Common myeloid progenitor, CD34-positive (primary cell): ENCODE results near the gene CDK5RAP2.

Experiments
- CTCF ChIA-PET: fragments of 350-600 bp; sonication (Branson Sonifier 250); formaldehyde crosslinking; loops from one replicate; lab custom pipeline; 2021; ENCODE audit warnings: antibody characterized with exemption; lab: Charles Lee
- POLR2A ChIA-PET: fragments of 350-600 bp; sonication (Branson Sonifier 250); formaldehyde crosslinking; loops from one replicate; lab custom pipeline; 2021; ENCODE audit warnings: antibody characterized with exemption; lab: Charles Lee
- DNase-seq, 3 donors: peaks; one replicate each; pipeline versions ENCODE4 v3.0.0 to v3.0.0-alpha.2; 2013
- H3K27ac ChIP-seq, 2 experiments: 1 replicate in 1 of 2; 2 replicates in 1 of 2; pipeline ENCODE4 v1.7.0; 2013; ENCODE audit warnings: inconsistent platforms in 2 of 2, low read length in 2 of 2, mild to moderate bottlenecking in 2 of 2, low read depth in 1 of 2, moderate library complexity in 1 of 2; ENCODE audit not compliant: severe bottlenecking in 2 of 2, insufficient read depth in 1 of 2, poor library complexity in 1 of 2
- H3K27me3 ChIP-seq, 5 experiments: replicated peaks in 2 of 5; 1 replicate in 3 of 5; 2 replicates in 2 of 5; pipeline versions ENCODE4 v1.6.1 to v1.7.0; 2013; ENCODE audit warnings: low read length in 4 of 5, mild to moderate bottlenecking in 2 of 5, moderate library complexity in 2 of 5, inconsistent platforms in 1 of 5; ENCODE audit not compliant: insufficient read depth in 5 of 5, control insufficient read depth in 4 of 5
- H3K36me3 ChIP-seq, 4 experiments: 1 replicate in 2 of 4; 2 replicates in 2 of 4; pipeline versions ENCODE4 v1.6.1 to v1.7.0; 2013; ENCODE audit warnings: low read length in 3 of 4, control low read depth in 1 of 4, mild to moderate bottlenecking in 1 of 4; ENCODE audit not compliant: control insufficient read depth in 4 of 4, insufficient read depth in 4 of 4
- H3K4me1 ChIP-seq, 4 experiments: 1 replicate in 3 of 4; 2 replicates in 1 of 4; pipeline versions ENCODE4 v1.6.1 to v1.7.1; 2013; ENCODE audit warnings: low read length in 3 of 4, mild to moderate bottlenecking in 3 of 4, control low read depth in 1 of 4, inconsistent platforms in 1 of 4, moderate library complexity in 1 of 4; ENCODE audit not compliant: control insufficient read depth in 4 of 4, insufficient read depth in 4 of 4; ENCODE audit errors: control extremely low read depth in 1 of 4
- H3K4me3 ChIP-seq, 7 experiments: 1 replicate in 4 of 7; 2 replicates in 3 of 7; pipeline versions ENCODE4 v1.5.1 to v1.7.0; 2013; ENCODE audit warnings: mild to moderate bottlenecking in 7 of 7, low read length in 6 of 7, moderate library complexity in 6 of 7, inconsistent platforms in 2 of 7, low read depth in 2 of 7, control low read depth in 1 of 7; ENCODE audit not compliant: insufficient read depth in 4 of 7, control insufficient read depth in 1 of 7; ENCODE audit errors: extremely low read depth in 1 of 7
- H3K9me3 ChIP-seq, 5 experiments: 1 replicate in 4 of 5; 2 replicates in 1 of 5; pipeline versions ENCODE4 v1.6.1 to v1.7.1; 2013; ENCODE audit warnings: low read length in 4 of 5, mild to moderate bottlenecking in 2 of 5, inconsistent platforms in 1 of 5, low read depth in 1 of 5, moderate library complexity in 1 of 5; ENCODE audit not compliant: control insufficient read depth in 4 of 5, insufficient read depth in 2 of 5; ENCODE audit errors: control extremely low read depth in 1 of 5
- WGBS: methylation state at CpG from one replicate; pipeline ENCODE4 v1.1.5; 2013; ENCODE audit not compliant: insufficient coverage; 5-methylcytosine and 5-hydroxymethylcytosine counted together

The CDK5RAP2 gene

GRCh38 chr9:120405134-120405533 is 174.8 kb downstream of the CDK5RAP2 start:
- no peak for DNase-seq
- 89% methylated on average over 1 of the region's 1 CpG for WGBS
- no peak overlapping the region for H3K4me3 ChIP-seq
- H3K4me1 ChIP-seq, result no peaks in the 10 kb centered on the region
- POLR2A ChIA-PET, result no interaction called here
- H3K9me3 ChIP-seq, result no peaks in the 10 kb centered on the region
- CTCF ChIA-PET, result interaction anchor here (1.4 kb wide), 1 partner anchor 73 kb away, joined by 8 read pairs; no protein-coding TSS in a partner anchor
- H3K36me3 ChIP-seq, result peaks cover 18 to 85% (median 58%) of the 10 kb centered on the region in 4 experiments
- H3K27me3 ChIP-seq, result no peaks in the 10 kb centered on the region
- no peak overlapping the region for H3K27ac ChIP-seq

- H3K4me3 ChIP-seq, result no peak overlapping the region
- POLR2A ChIA-PET, result no interaction called here
- CTCF ChIA-PET, result interaction anchor here (1.2 kb wide), 1 partner anchor 11 kb away, joined by 3 read pairs; no protein-coding TSS in a partner anchor
- DNase-seq, result peak in 1 of 3 donors; percentile 3
- no peaks in the 10 kb centered on the region for H3K27me3 ChIP-seq
- H3K36me3 ChIP-seq, result peaks cover 22 to 85% (median 59%) of the 10 kb centered on the region in 4 experiments
- no peaks in the 10 kb centered on the region for H3K4me1 ChIP-seq
- H3K9me3 ChIP-seq, result no peaks in the 10 kb centered on the region
- H3K27ac ChIP-seq, result no peak overlapping the region
- 89% methylated on average over 3 of the region's 3 CpGs for WGBS
These were observed 176.5 kb downstream of the CDK5RAP2 start for GRCh38 chr9:120403543-120403856.

- no peak overlapping the region for H3K27ac ChIP-seq
- peak in 1 of 3 donors; percentile 7 for DNase-seq
- 98% methylated on average over 11 of the region's 13 CpGs for WGBS
- H3K4me1 ChIP-seq, result no peaks in the 10 kb centered on the region
- peaks cover 22 to 80% (median 55%) of the 10 kb centered on the region in 4 experiments for H3K36me3 ChIP-seq
- POLR2A ChIA-PET, result no interaction called here
- no peak overlapping the region for H3K4me3 ChIP-seq
- H3K27me3 ChIP-seq, result no peaks in the 10 kb centered on the region
- CTCF ChIA-PET, result interaction anchor here (1.2 kb wide), 2 partner anchors 12 to 19 kb away, joined by 3 read pairs; no protein-coding TSS in a partner anchor
- H3K9me3 ChIP-seq, result no peaks in the 10 kb centered on the region
These were observed 177.0 kb downstream of the CDK5RAP2 start for GRCh38 chr9:120402741-120403542.

- CTCF ChIA-PET, result no interaction called here
- WGBS, result 93% methylated on average over 2 of the region's 2 CpGs
These were observed 180.0 kb downstream of the CDK5RAP2 start for GRCh38 chr9:120399940-120400339.

GRCh38 chr9:120398286-120398685 is 181.7 kb downstream of the CDK5RAP2 start:
- H3K9me3 ChIP-seq, result no peaks in the 10 kb centered on the region
- ChIA-PET POLR2A (no interaction called here), CTCF (no interaction called here)
- DNase-seq, result no peak
- H3K4me1 ChIP-seq, result peaks cover 0 to 9% (median 3%) of the 10 kb centered on the region in 4 experiments
- H3K27ac ChIP-seq, result peak overlapping the region in 1 of 2 experiments; percentile 6
- H3K4me3 ChIP-seq, result no peak overlapping the region
- no peaks in the 10 kb centered on the region for H3K27me3 ChIP-seq
- H3K36me3 ChIP-seq, result peaks cover 27 to 76% (median 53%) of the 10 kb centered on the region in 4 experiments

More at GRCh38 chr9:120399940-120400339, 180.0 kb downstream of the CDK5RAP2 start:
- Histone ChIP-seq H3K36me3 (peaks cover 20 to 79% (median 49%) of the 10 kb centered on the region in 4 experiments), H3K27me3 (no peaks in the 10 kb centered on the region), H3K27ac (no peak overlapping the region), H3K9me3 (no peaks in the 10 kb centered on the region), H3K4me3 (no peak overlapping the region), H3K4me1 (no peaks in the 10 kb centered on the region)
- no peak for DNase-seq
- POLR2A ChIA-PET, result no interaction called here

GRCh38 chr9:120397453-120397852 is 182.5 kb downstream of the CDK5RAP2 start:
- peaks cover 30 to 76% (median 56%) of the 10 kb centered on the region in 4 experiments for H3K36me3 ChIP-seq
- no peak overlapping the region for H3K27ac ChIP-seq

GRCh38 chr9:120396931-120397330 is 183.0 kb downstream of the CDK5RAP2 start:
- Histone ChIP-seq H3K27ac (no peak overlapping the region), H3K27me3 (no peaks in the 10 kb centered on the region), H3K9me3 (no peaks in the 10 kb centered on the region), H3K4me3 (no peak overlapping the region), H3K36me3 (peaks cover 34 to 77% (median 58%) of the 10 kb centered on the region in 4 experiments), H3K4me1 (peaks cover 0 to 9% (median 3%) of the 10 kb centered on the region in 4 experiments)
- ChIA-PET CTCF (no interaction called here), POLR2A (no interaction called here)
- WGBS, result 86% methylated on average over 4 of the region's 6 CpGs
- no peak for DNase-seq

More at GRCh38 chr9:120397453-120397852, 182.5 kb downstream of the CDK5RAP2 start:
- 83% methylated on average over 1 of the region's 1 CpG for WGBS
- DNase-seq, result no peak
- Histone ChIP-seq H3K4me1 (peaks cover 0 to 9% (median 3%) of the 10 kb centered on the region in 4 experiments), H3K4me3 (no peak overlapping the region), H3K9me3 (no peaks in the 10 kb centered on the region), H3K27me3 (no peaks in the 10 kb centered on the region)
- POLR2A ChIA-PET, result no interaction called here
- CTCF ChIA-PET, result no interaction called here
